Psoas muscle (tissue), 8 donors: ENCODE results near the gene RYK. TPM values are rescaled to one million over a fixed set of nuclear protein-coding genes. Genes with fewer than 3 reads are reported as not detected.
A peak's percentile ranks its signal among the peaks of the same experiment; 100 is the strongest.

Experiments
- ATAC-seq, 4 donors: fragments of 200-7000 bp; cut with Tn5 transposase; one replicate each; pipeline ENCODE4 v1.9.1; 2020; ENCODE audit warnings: moderate library complexity in 3 of 4, mild to moderate bottlenecking in 2 of 4
- DNase-seq, 2 donors: peaks; one replicate each; pipeline ENCODE4 v3.0.0-alpha.2; 2020
- H3K27ac ChIP-seq: fragments of 200-600 bp; one replicate; pipeline ENCODE4 v1.8.0; 2022
- H3K27me3 ChIP-seq, 3 donors: fragments of 200-600 bp in 1 of 3; one replicate each; pipeline versions ENCODE4 v1.6.1 to v1.8.0; 2013 to 2022; ENCODE audit warnings: low read length in 2 of 3, mild to moderate bottlenecking in 2 of 3, moderate library complexity in 1 of 3; ENCODE audit not compliant: insufficient read depth in 3 of 3
- H3K36me3 ChIP-seq, 2 donors: fragments of 200-600 bp in 1 of 2; one replicate each; pipeline versions ENCODE4 v1.6.1 to v1.8.0; 2013 to 2022; ENCODE audit warnings: low read depth in 1 of 2, mild to moderate bottlenecking in 1 of 2, moderate library complexity in 1 of 2; ENCODE audit not compliant: insufficient read depth in 1 of 2
- H3K4me1 ChIP-seq: fragments of 200-600 bp; one replicate; pipeline ENCODE4 v1.8.0; 2022
- H3K4me3 ChIP-seq: fragments of 200-600 bp; one replicate; pipeline ENCODE4 v1.8.0; 2022; ENCODE audit warnings: mild to moderate bottlenecking
- H3K9me3 ChIP-seq: fragments of 200-600 bp; one replicate; pipeline ENCODE4 v1.8.0; 2022
- CTCF ChIP-seq: fragments of 200-600 bp; IDR thresholded peaks from one replicate; pipeline ENCODE4 v1.8.0; 2022; ENCODE audit warnings: antibody characterized with exemption
- WGBS, 3 donors: extraction: QIAGEN DNeasy Blood & Tissue Kit; methylation state at CpG; one replicate each; pipeline versions ENCODE4 v1.1.6 to v1.1.7; 2013; 5-methylcytosine and 5-hydroxymethylcytosine counted together
- intact Hi-C, 2 donors: fragments of 100-400 bp; cut with DNase I; formaldehyde crosslinking; loops; one replicate each; pipeline versions ENCODE4 v1.11.0 to v1.14.2; 2022
- polyA plus RNA-seq, 3 donors: library from polyadenylated mRNA; stranded (reverse); fragments of 200-250 nt; gene quantifications; one replicate each; pipeline ENCODE4 v1.2.3, GENCODE V29; 2013
- total RNA-seq, 4 donors: library from RNA; stranded (reverse); fragmentation: NEBNext Ultra II Directional in 2 of 4; extraction: Animal tissue kit (Norgen Biotek cat#: 25700) in 2 of 4; gene quantifications; one replicate each; pipeline versions ENCODE4 v1.2.1 to v1.2.4, GENCODE V29; 2021 to 2023
- donor health status: healthy with polysubstance abuse.
- donor health status: DM: no; HTN: no; CAD: no; lungs with moderate emphysema.
- donor health status: Bipolar disorder and iron deficiency.
- donor health status: healthy.
- donor health status: DM: yes; HTN: yes; CAD: no.
- donor health status: DM: no; HTN: no; CAD: no.
- donor health status: DM: no; HTN: no; CAD: no.
- donor health status: DM: yes; HTN: yes; CAD: no.

RYK gene
- total and polyA plus RNA-seq, 7 donors = 19.7 to 35.4 (median 25.8) TPM

GRCh38 chr3:134197681-134198261 is 52.9 kb downstream of the RYK start:
- H3K27me3 ChIP-seq = no peaks in the 10 kb centered on the region
- no peak overlapping the region for H3K27ac ChIP-seq
- H3K4me3 ChIP-seq = no peak overlapping the region
- ATAC-seq (peak; percentile 71 to 92 (median 88)), DNase-seq (no peak)
- peak; percentile 75 for TF ChIP-seq CTCF
- peaks cover 3 to 54% of the 10 kb centered on the region in 2 donors for H3K36me3 ChIP-seq
- intact Hi-C loops = loop anchor here in 1 of 2 donors (5.0 kb wide), 1 partner anchor 275 kb away; no protein-coding TSS in a partner anchor
- WGBS, 3 donors = 9 to 27% (median 10%) methylated on average over 2 of the region's 2 CpGs
- no peaks in the 10 kb centered on the region for H3K9me3 ChIP-seq
- no peaks in the 10 kb centered on the region for H3K4me1 ChIP-seq

GRCh38 chr3:134194247-134194646 is 56.4 kb downstream of the RYK start:
- Histone ChIP-seq H3K36me3 (peaks cover 0 to 35% of the 10 kb centered on the region in 2 donors), H3K4me1 (no peaks in the 10 kb centered on the region), H3K9me3 (no peaks in the 10 kb centered on the region), H3K27ac (no peak overlapping the region), H3K4me3 (no peak overlapping the region), H3K27me3 (no peaks in the 10 kb centered on the region)
- no peak for TF ChIP-seq CTCF
- intact Hi-C loops = no loop called here
- ATAC-seq = no peak
- no peak for DNase-seq
- whole genome bisulfite sequencing, 3 donors = 92 to 95% (median 93%) methylated on average over 2 of the region's 2 CpGs

GRCh38 chr3:134190250-134190649 is 60.4 kb downstream of the RYK start:
- Histone ChIP-seq H3K9me3 (no peaks in the 10 kb centered on the region), H3K36me3 (peaks cover 0 to 56% of the 10 kb centered on the region in 2 donors), H3K27me3 (no peaks in the 10 kb centered on the region), H3K4me1 (no peaks in the 10 kb centered on the region), H3K4me3 (no peak overlapping the region), H3K27ac (no peak overlapping the region)
- no peak for ATAC-seq
- no peak for TF ChIP-seq CTCF
- intact Hi-C loops = no loop called here
- 97 to 98% (median 98%) methylated on average over 3 of the region's 3 CpGs for WGBS, 3 donors
- DNase-seq = no peak

- no peak for TF ChIP-seq CTCF
- H3K36me3 ChIP-seq = peaks cover 0 to 55% of the 10 kb centered on the region in 2 donors
- H3K27me3 ChIP-seq = no peaks in the 10 kb centered on the region
- no peak overlapping the region for H3K27ac ChIP-seq
- intact Hi-C loops = no loop called here
- no peak overlapping the region for H3K4me3 ChIP-seq
- no peak for ATAC-seq
- DNase-seq = no peak
- H3K9me3 ChIP-seq = no peaks in the 10 kb centered on the region
- no peaks in the 10 kb centered on the region for H3K4me1 ChIP-seq
Measured at GRCh38 chr3:134189849-134190248, 60.8 kb downstream of the RYK start.

GRCh38 chr3:134186391-134186790 is 64.3 kb downstream of the RYK start:
- intact Hi-C loops = no loop called here
- no peak for TF ChIP-seq CTCF
- H3K4me3 ChIP-seq = no peak overlapping the region
- no peaks in the 10 kb centered on the region for H3K4me1 ChIP-seq
- no peaks in the 10 kb centered on the region for H3K27me3 ChIP-seq
- no peak for ATAC-seq
- DNase-seq = no peak
- 90 to 92% (median 92%) methylated on average over 3 of the region's 3 CpGs for WGBS, 3 donors
- H3K9me3 ChIP-seq = no peaks in the 10 kb centered on the region
- H3K36me3 ChIP-seq = peaks cover 0 to 70% of the 10 kb centered on the region in 2 donors
- H3K27ac ChIP-seq = no peak overlapping the region
